ENCODE data around the gene SRPRB. TPM values are rescaled to one million over a fixed set of nuclear protein-coding genes. Genes with fewer than 3 reads are reported as not detected.

SRPRB gene
- polyA plus RNA-seq, 2 of the 4 experiments (the other 2 are of a cell fraction): 41.9 to 64.6 TPM

DNA sequence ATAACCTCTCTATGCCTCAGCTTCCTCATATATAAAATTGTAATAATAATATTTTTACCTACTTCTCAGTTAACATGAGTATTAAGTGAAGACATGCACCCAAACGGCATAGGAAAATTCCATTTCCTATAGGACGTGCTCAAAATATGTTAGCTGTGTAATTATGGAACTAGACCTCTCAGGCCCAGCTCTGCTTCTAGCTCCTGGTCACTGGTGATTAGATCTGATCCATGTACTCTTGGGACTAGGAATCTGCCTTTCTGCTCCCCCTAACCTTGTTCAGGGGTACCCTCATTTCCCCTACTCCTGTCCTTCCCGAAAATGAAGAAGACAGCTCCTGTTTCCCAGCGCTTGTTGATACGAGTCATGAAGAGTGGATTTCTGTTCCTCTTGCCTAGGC is 29.8 kb upstream of the SRPRB start:
- Histone ChIP-seq H3K9me3 (no peaks in the 10 kb centered on the region), H3K4me1 (no peaks in the 10 kb centered on the region), H3K27ac (no peak overlapping the region), H3K4me3 (no peak overlapping the region), H3K4me2 (no peak overlapping the region)
- no peak for ATAC-seq
- no peak for FAIRE-seq
- POLR2A ChIA-PET: no interaction called here
- TF ChIP-seq ZC3H11A (IDR thresholded peaks at IDR 0.05): no peak
- no peak for TF ChIP-seq SMC3 (IDR thresholded peaks at IDR 0.05)
- TF ChIP-seq FOXS1 (CRISPR knock-in tag; IDR thresholded peaks at IDR 0.05): no peak
- TF ChIP-seq MAZ (IDR thresholded peaks at IDR 0.05; ENCODE audit: borderline replicate concordance, low read depth, low read length): no peak
- TF ChIP-seq ZFP36 (IDR thresholded peaks at IDR 0.05; ENCODE audit: borderline replicate concordance, partially characterized antibody): no peak
- TF ChIP-seq RCOR1 (IDR thresholded peaks at IDR 0.05; ENCODE audit: low read depth, low read length): no peak
- TF ChIP-seq JUNB (IDR thresholded peaks at IDR 0.05): no peak
- no peak for TF ChIP-seq NPAS2 (CRISPR knock-in tag; IDR thresholded peaks at IDR 0.05; ENCODE audit: borderline replicate concordance)
- TF ChIP-seq CBX2 (IDR thresholded peaks at IDR 0.05; ENCODE audit: borderline replicate concordance, low read depth): no peak
- TF ChIP-seq ZNF302 (CRISPR knock-in tag; IDR thresholded peaks at IDR 0.05): no peak
- TF ChIP-seq, protein P1, sequence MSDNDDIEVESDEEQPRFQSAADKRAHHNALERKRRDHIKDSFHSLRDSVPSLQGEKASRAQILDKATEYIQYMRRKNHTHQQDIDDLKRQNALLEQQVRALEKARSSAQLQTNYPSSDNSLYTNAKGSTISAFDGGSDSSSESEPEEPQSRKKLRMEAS (IDR thresholded peaks at IDR 0.05): no peak
- no peak for TF ChIP-seq ESRRA (IDR thresholded peaks at IDR 0.05; ENCODE audit: borderline replicate concordance, low read length)
- TF ChIP-seq HOXB13 (CRISPR knock-in tag; IDR thresholded peaks at IDR 0.05; ENCODE audit: low read depth): no peak
- no peak for TF ChIP-seq MYC (IDR thresholded peaks at IDR 0.05; ENCODE audit: borderline replicate concordance, low read length)
- TF ChIP-seq MAFK (IDR thresholded peaks at IDR 0.05; ENCODE audit: partially characterized antibody): no peak
- TF ChIP-seq BHLHE40 (IDR thresholded peaks at IDR 0.05; ENCODE audit: low read depth, low read length): no peak
- TF ChIP-seq EHF (CRISPR knock-in tag; IDR thresholded peaks at IDR 0.05): no peak
- TF ChIP-seq, protein P2, sequence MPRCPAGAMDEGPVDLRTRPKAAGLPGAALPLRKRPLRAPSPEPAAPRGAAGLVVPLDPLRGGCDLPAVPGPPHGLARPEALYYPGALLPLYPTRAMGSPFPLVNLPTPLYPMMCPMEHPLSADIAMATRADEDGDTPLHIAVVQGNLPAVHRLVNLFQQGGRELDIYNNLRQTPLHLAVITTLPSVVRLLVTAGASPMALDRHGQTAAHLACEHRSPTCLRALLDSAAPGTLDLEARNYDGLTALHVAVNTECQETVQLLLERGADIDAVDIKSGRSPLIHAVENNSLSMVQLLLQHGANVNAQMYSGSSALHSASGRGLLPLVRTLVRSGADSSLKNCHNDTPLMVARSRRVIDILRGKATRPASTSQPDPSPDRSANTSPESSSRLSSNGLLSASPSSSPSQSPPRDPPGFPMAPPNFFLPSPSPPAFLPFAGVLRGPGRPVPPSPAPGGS (IDR thresholded peaks at IDR 0.05): no peak
- no peak for DNase-seq (ENCODE audit: low read depth in 1 of 2, low spot score in 1 of 2)
- WGBS (ENCODE audit: missing lambda C conversion rate): 83% methylated on average over 5 of the region's 5 CpGs
- CTCF ChIA-PET: interaction anchor here (0.6 to 1.0 kb wide), 2 partner anchors 33 to 1493 kb away, joined by 3 read pairs; no protein-coding TSS in a partner anchor

DNA sequence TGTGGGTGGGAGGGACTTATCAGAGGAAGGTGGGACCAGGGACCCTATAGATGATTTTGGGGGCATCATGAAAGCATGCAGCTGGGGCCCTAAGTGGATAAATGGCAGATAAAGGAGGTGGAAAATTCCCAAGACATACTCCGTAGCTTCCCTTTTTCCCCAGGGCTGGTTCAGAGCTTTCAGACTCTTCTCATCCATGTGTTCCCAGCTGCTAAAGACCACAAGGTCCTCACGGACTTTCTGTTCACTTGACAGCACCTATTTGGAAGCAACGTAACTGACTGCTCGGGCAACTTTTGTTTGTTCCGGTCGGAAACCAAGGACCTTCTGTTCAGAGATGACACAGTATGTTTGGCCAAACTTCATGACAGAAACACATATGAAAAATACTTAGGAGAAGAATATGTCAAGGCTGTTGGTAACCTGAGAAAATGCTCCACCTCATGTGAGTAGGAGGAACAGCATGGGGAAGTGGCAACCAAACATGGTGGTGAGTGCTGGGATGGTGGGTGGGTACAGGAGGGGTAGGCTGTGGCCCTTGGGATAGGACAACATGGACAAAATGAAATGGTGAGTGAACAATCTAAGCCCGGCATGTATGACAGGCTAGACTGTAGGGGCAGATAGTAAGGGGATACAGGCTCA is 28.7 kb upstream of the SRPRB start:
- H3K4me2 ChIP-seq: no peak overlapping the region
- CTCF ChIA-PET: interaction anchor here (1.0 kb wide), 1 partner anchor 34 kb away, joined by 3 read pairs; no protein-coding TSS in a partner anchor
- no peak for FAIRE-seq
- 58% methylated on average over 7 of the region's 7 CpGs for WGBS (ENCODE audit: missing lambda C conversion rate)
- POLR2A ChIA-PET: no interaction called here
- H3K27ac ChIP-seq: no peak overlapping the region
- H3K9me3 ChIP-seq: no peaks in the 10 kb centered on the region
- ATAC-seq: no peak
- H3K4me1 ChIP-seq: no peaks in the 10 kb centered on the region
- DNase-seq (ENCODE audit: low read depth in 1 of 2, low spot score in 1 of 2): no peak
- no peak overlapping the region for H3K4me3 ChIP-seq
- no peak for TF ChIP-seq TFCP2L1 (CRISPR knock-in tag; IDR thresholded peaks at IDR 0.05)
- TF ChIP-seq KDM1A (IDR thresholded peaks at IDR 0.05; ENCODE audit: low read depth): no peak
- TF ChIP-seq, protein P3, sequence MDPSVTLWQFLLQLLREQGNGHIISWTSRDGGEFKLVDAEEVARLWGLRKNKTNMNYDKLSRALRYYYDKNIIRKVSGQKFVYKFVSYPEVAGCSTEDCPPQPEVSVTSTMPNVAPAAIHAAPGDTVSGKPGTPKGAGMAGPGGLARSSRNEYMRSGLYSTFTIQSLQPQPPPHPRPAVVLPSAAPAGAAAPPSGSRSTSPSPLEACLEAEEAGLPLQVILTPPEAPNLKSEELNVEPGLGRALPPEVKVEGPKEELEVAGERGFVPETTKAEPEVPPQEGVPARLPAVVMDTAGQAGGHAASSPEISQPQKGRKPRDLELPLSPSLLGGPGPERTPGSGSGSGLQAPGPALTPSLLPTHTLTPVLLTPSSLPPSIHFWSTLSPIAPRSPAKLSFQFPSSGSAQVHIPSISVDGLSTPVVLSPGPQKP (IDR thresholded peaks at IDR 0.05; ENCODE audit: low read depth, low read length): no peak
- no peak for TF ChIP-seq MYC (IDR thresholded peaks at IDR 0.05; ENCODE audit: borderline replicate concordance, low read length)
- TF ChIP-seq, protein P4, sequence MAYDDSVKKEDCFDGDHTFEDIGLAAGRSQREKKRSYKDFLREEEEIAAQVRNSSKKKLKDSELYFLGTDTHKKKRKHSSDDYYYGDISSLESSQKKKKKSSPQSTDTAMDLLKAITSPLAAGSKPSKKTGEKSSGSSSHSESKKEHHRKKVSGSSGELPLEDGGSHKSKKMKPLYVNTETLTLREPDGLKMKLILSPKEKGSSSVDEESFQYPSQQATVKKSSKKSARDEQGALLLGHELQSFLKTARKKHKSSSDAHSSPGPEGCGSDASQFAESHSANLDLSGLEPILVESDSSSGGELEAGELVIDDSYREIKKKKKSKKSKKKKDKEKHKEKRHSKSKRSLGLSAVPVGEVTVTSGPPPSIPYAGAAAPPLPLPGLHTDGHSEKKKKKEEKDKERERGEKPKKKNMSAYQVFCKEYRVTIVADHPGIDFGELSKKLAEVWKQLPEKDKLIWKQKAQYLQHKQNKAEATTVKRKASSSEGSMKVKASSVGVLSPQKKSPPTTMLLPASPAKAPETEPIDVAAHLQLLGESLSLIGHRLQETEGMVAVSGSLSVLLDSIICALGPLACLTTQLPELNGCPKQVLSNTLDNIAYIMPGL (CRISPR knock-in tag; IDR thresholded peaks at IDR 0.05; ENCODE audit: borderline replicate concordance): no peak
- no peak for TF ChIP-seq POLR2AphosphoS2 (conservative IDR thresholded peaks at IDR 0.05; ENCODE audit: low read length)
- TF ChIP-seq RNF2 (IDR thresholded peaks at IDR 0.05; ENCODE audit: borderline replicate concordance, low read depth): no peak

Measured in A549 (cell line).